H1 (cell line): ENCODE data around the gene PPWD1. TPM values are rescaled to one million over a fixed set of nuclear protein-coding genes. Genes with fewer than 3 reads are reported as not detected.
A peak's percentile ranks its signal among the peaks of the same experiment; 100 is the strongest.

Source experiments
- CTCF ChIA-PET: fragments of 300-600 bp; sonication (Branson Sonifier 250); formaldehyde crosslinking; loops from one replicate; lab custom pipeline; 2021; ENCODE audit not compliant: partially characterized antibody; lab: Charles Lee
- POLR2A ChIA-PET: fragments of 300-600 bp; sonication (Branson Sonifier 250); formaldehyde crosslinking; loops from one replicate; lab custom pipeline; 2021; ENCODE audit warnings: inconsistent platforms; ENCODE audit not compliant: partially characterized antibody; lab: Charles Lee
- DNase-seq, 2 experiments: peaks; one replicate each; pipeline versions ENCODE4 v3.0.0 to v3.0.0-alpha.2; 2010 to 2022; ENCODE audit warnings: low spot score in 2 of 2, low read depth in 1 of 2, mixed read lengths in 1 of 2
- FAIRE-seq: peaks from 2 replicates; lab custom pipeline; 2011; peaks lifted over from hg19 to GRCh38; lab: Jason Lieb, UNC
- H2AFZ ChIP-seq: 2 replicates; pipeline ENCODE4 v1.8.1; 2012; ENCODE audit warnings: low read length, inconsistent platforms
- H2AK5ac ChIP-seq: 2 replicates; pipeline ENCODE4 v1.6.1; 2013; ENCODE audit warnings: low read depth, low read length
- H2BK120ac ChIP-seq: replicated peaks from 2 replicates; pipeline ENCODE3; 2013; ENCODE audit warnings: low read depth, low read length, inconsistent platforms
- H2BK12ac ChIP-seq: 2 replicates; pipeline ENCODE4 v1.6.1; 2013; ENCODE audit warnings: low read depth, low read length
- H2BK15ac ChIP-seq: 2 replicates; pipeline ENCODE4 v1.6.1; 2013; ENCODE audit warnings: low read length
- H2BK20ac ChIP-seq: 2 replicates; pipeline ENCODE4 v1.6.1; 2013; ENCODE audit warnings: low read length
- H2BK5ac ChIP-seq: 2 replicates; pipeline ENCODE4 v1.6.1; 2013; ENCODE audit warnings: low read depth, low read length
- H3K14ac ChIP-seq: 2 replicates; pipeline ENCODE4 v1.6.1; 2013; ENCODE audit warnings: inconsistent platforms; ENCODE audit not compliant: insufficient read length
- H3K18ac ChIP-seq: 2 replicates; pipeline ENCODE4 v1.6.1; 2013; ENCODE audit warnings: low read length; ENCODE audit errors: extremely low read depth
- H3K23ac ChIP-seq: 2 replicates; pipeline ENCODE4 v1.6.1; 2013; ENCODE audit warnings: inconsistent platforms; ENCODE audit not compliant: insufficient read length
- H3K23me2 ChIP-seq: 2 replicates; pipeline ENCODE4 v1.6.1; 2013; ENCODE audit warnings: low read depth, low read length
- H3K27ac ChIP-seq: 2 replicates; pipeline ENCODE4 v1.6.1; 2011; ENCODE audit warnings: low read depth, low read length, inconsistent platforms
- H3K27me3 ChIP-seq, 4 experiments: replicated peaks in 1 of 4; 1 replicate in 1 of 4; 2 replicates in 3 of 4; pipeline versions ENCODE4 v1.6.1 to v1.8.1; 2011 to 2013; ENCODE audit warnings: low read length in 3 of 4, mild to moderate bottlenecking in 3 of 4, inconsistent platforms in 2 of 4, mixed read lengths in 2 of 4, moderate library complexity in 1 of 4; ENCODE audit not compliant: control insufficient read depth in 3 of 4, insufficient read depth in 3 of 4; ENCODE audit errors: extremely low read depth in 1 of 4
- H3K36me3 ChIP-seq, 4 experiments: 2 replicates each; pipeline versions ENCODE4 v1.6.1 to v1.8.1; 2011 to 2013; ENCODE audit warnings: mild to moderate bottlenecking in 4 of 4, low read length in 3 of 4, moderate library complexity in 2 of 4, control low read depth in 1 of 4, inconsistent platforms in 1 of 4; ENCODE audit not compliant: insufficient read depth in 4 of 4, control insufficient read depth in 2 of 4
- H3K4ac ChIP-seq: replicated peaks from 2 replicates; pipeline ENCODE3; 2013; ENCODE audit warnings: low read length, low read depth, mixed read lengths, inconsistent platforms; ENCODE audit not compliant: insufficient read length
- H3K4me1 ChIP-seq, 4 experiments: replicated peaks in 1 of 4; 1 replicate in 1 of 4; 2 replicates in 3 of 4; pipeline versions ENCODE4 v1.6.1 to v1.8.1; 2011 to 2013; ENCODE audit warnings: low read length in 3 of 4, inconsistent platforms in 2 of 4, mixed read lengths in 1 of 4; ENCODE audit not compliant: insufficient read depth in 4 of 4, control insufficient read depth in 3 of 4
- H3K4me2 ChIP-seq, 2 experiments: 2 replicates each; pipeline versions ENCODE4 v1.6.1 to v1.8.1; 2011 to 2013; ENCODE audit warnings: low read depth in 2 of 2, low read length in 2 of 2, control low read depth in 1 of 2, inconsistent platforms in 1 of 2, mild to moderate bottlenecking in 1 of 2; ENCODE audit not compliant: insufficient read depth in 1 of 2
- H3K4me3 ChIP-seq, 4 experiments: fragments of 200-600, 300-600 bp in 1 of 4; sonication (generic), shearing (Covaris generic), sonication (Bioruptor Twin) in 1 of 4; 2 replicates each; pipeline versions ENCODE4 v1.5.1 to v1.8.1; 2011 to 2016; ENCODE audit warnings: low read length in 4 of 4, low read depth in 3 of 4, control low read depth in 2 of 4, inconsistent platforms in 2 of 4, mild to moderate bottlenecking in 2 of 4, mixed read lengths in 1 of 4, moderate library complexity in 1 of 4; ENCODE audit not compliant: insufficient read depth in 2 of 4; ENCODE audit errors: extremely low read depth in 1 of 4
- H3K56ac ChIP-seq: replicated peaks from 2 replicates; pipeline ENCODE3; 2013; ENCODE audit warnings: low read depth, mild to moderate bottlenecking, mixed read lengths, low read length, inconsistent platforms; ENCODE audit not compliant: insufficient read length
- H3K79me1 ChIP-seq: 2 replicates; pipeline ENCODE4 v1.6.1; 2013; ENCODE audit warnings: low read depth, low read length, control low read depth
- H3K79me2 ChIP-seq, 2 experiments: 2 replicates each; pipeline versions ENCODE4 v1.6.1 to v1.8.1; 2012 to 2013; ENCODE audit warnings: low read length in 2 of 2, mild to moderate bottlenecking in 2 of 2, inconsistent platforms in 1 of 2; ENCODE audit not compliant: insufficient read depth in 2 of 2, control insufficient read depth in 1 of 2
- H3K9ac ChIP-seq, 4 experiments: replicated peaks in 1 of 4; 1 replicate in 1 of 4; 2 replicates in 3 of 4; pipeline versions ENCODE4 v1.6.1 to v1.8.1; 2011 to 2013; ENCODE audit warnings: low read depth in 3 of 4, low read length in 3 of 4, control low read depth in 2 of 4, mild to moderate bottlenecking in 2 of 4, moderate library complexity in 2 of 4, inconsistent platforms in 1 of 4; ENCODE audit errors: extremely low read depth in 1 of 4
- H3K9me3 ChIP-seq, 2 experiments: 2 replicates each; pipeline versions ENCODE4 v1.6.1 to v1.8.1; 2012 to 2013; ENCODE audit warnings: mild to moderate bottlenecking in 2 of 2, moderate library complexity in 2 of 2, control low read depth in 1 of 2, inconsistent platforms in 1 of 2, low read depth in 1 of 2, low read length in 1 of 2, mixed read lengths in 1 of 2; ENCODE audit not compliant: insufficient read depth in 2 of 2
- H4K20me1 ChIP-seq, 2 experiments: replicated peaks in 1 of 2; 2 replicates each; pipeline versions ENCODE3 to v1.8.1; 2011 to 2013; ENCODE audit warnings: inconsistent platforms in 2 of 2, low read length in 2 of 2, mild to moderate bottlenecking in 1 of 2; ENCODE audit not compliant: insufficient read depth in 2 of 2, control insufficient read depth in 1 of 2
- H4K5ac ChIP-seq: 2 replicates; pipeline ENCODE4 v1.6.1; 2013; ENCODE audit warnings: low read length, low read depth, mixed read lengths, inconsistent platforms; ENCODE audit not compliant: insufficient read length
- H4K8ac ChIP-seq: 2 replicates; pipeline ENCODE4 v1.8.0; 2013; ENCODE audit warnings: mild to moderate bottlenecking, moderate library complexity, low read length, inconsistent platforms; ENCODE audit not compliant: insufficient read depth; ENCODE audit errors: extremely low read depth
- H4K91ac ChIP-seq: replicated peaks from 2 replicates; pipeline ENCODE3; 2013; ENCODE audit warnings: low read length, mixed read lengths, inconsistent platforms; ENCODE audit not compliant: insufficient read length
- HDAC2 ChIP-seq, 2 experiments: fragments of 300-600 bp in 1 of 2; sonication (generic) in 1 of 2; IDR thresholded peaks; 2 replicates each; pipeline ENCODE4 v1.6.1; 2011 to 2012; ENCODE audit warnings: low read depth in 2 of 2, low read length in 2 of 2, mild to moderate bottlenecking in 2 of 2, moderate library complexity in 2 of 2, borderline replicate concordance in 1 of 2, inconsistent platforms in 1 of 2
- KDM5A ChIP-seq: fragments of 200-600 bp; IDR thresholded peaks from 2 replicates; pipeline ENCODE4 v1.7.1; 2012; ENCODE audit warnings: mild to moderate bottlenecking, low read length, inconsistent platforms, mixed read lengths
- SAP30 ChIP-seq: fragments of 300-600 bp; sonication (generic); IDR thresholded peaks from 2 replicates; pipeline ENCODE4 v1.7.1; 2012; ENCODE audit warnings: low read length, moderate library complexity, mild to moderate bottlenecking, inconsistent platforms; ENCODE audit not compliant: insufficient read depth, insufficient replicate concordance
- SP2 ChIP-seq: IDR thresholded peaks from 2 replicates; pipeline ENCODE4 v1.6.1; 2012; ENCODE audit warnings: mild to moderate bottlenecking, low read length, inconsistent platforms
- TAF1 ChIP-seq: IDR thresholded peaks from 2 replicates; pipeline ENCODE4 v1.6.1; 2011; ENCODE audit warnings: mild to moderate bottlenecking, low read depth, low read length
- YY1 ChIP-seq: IDR thresholded peaks from 2 replicates; pipeline ENCODE4 v1.6.1; 2011; ENCODE audit warnings: low read depth, mild to moderate bottlenecking, low read length
- WGBS, 2 experiments: shearing (Covaris generic) in 1 of 2; methylation state at CpG; one replicate each; pipeline versions ENCODE4 v1.1.6 to v1.1.7; 2013 to 2015; ENCODE audit warnings: low lambda C conversion rate in 2 of 2, mixed read lengths in 2 of 2, inconsistent platforms in 1 of 2, low coverage in 1 of 2, missing lambda C conversion rate in 1 of 2; ENCODE audit not compliant: insufficient replicate concordance in 2 of 2, insufficient coverage in 1 of 2, insufficient read length in 1 of 2; ENCODE audit errors: extremely low coverage in 1 of 2, missing lambda C conversion rate in 1 of 2; 5-methylcytosine and 5-hydroxymethylcytosine counted together
- polyA plus RNA-seq, 7 experiments: library from polyadenylated mRNA; depleted of rRNA in 3 of 7; stranded (reverse) in 5 of 7; unstranded in 2 of 7; fragments of >200 nt in 5 of 7; fragments of 200-250 nt in 2 of 7; gene quantifications; 1 replicate in 5 of 7; 2 replicates in 1 of 7; 4 replicates in 1 of 7; pipeline versions ENCODE4 v1.2.1 to v1.2.3, GENCODE V29; 2011 to 2013; ENCODE audit warnings: missing spikeins in 2 of 7, mixed read lengths in 2 of 7
- total RNA-seq: library from RNA; stranded (reverse); fragmentation: NEBNext Ultra II Directional; extraction: Animal tissue kit (Norgen Biotek cat#: 25700); gene quantifications from 2 replicates; pipeline ENCODE4 v1.2.1, GENCODE V29; 2021
- TF ChIP-seq, protein P1 (sequence below): IDR thresholded peaks from 2 replicates; pipeline ENCODE4 v1.6.1; 2011; ENCODE audit warnings: low read depth, mild to moderate bottlenecking, low read length; ENCODE audit not compliant: insufficient read depth

The PPWD1 gene
- total and polyA plus RNA-seq, 2 of the 8 experiments (the other 6 are each of a cell fraction or from before 2014, with no cell fraction given), result 5.0 to 35.7 TPM

DNA sequence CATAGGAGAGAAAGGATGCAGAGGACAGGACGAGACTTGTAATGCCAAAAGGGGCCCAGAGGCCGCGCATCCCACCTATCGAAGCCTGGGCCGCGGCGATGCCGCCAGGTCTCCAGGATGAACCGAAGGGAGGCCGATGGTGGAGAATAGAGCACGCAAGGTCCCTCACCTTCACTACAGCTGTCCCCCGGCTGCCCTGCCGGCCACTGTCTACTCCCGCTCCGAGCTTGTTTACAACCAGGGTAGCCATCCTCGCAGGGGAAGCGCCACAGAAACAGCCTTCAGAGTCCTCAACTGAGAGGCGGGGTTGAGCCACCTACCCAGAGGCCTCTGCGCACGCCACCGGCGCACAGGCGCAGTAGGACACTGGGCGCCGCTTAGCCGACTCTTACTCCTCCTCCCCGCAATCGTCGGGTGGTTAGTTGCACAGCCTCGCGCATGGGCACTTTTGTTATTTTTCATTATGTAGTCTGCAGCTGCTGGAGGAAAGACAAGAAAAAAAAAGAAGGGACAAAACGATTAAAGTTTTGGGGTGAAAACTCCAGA is 61.0 kb downstream of the PPWD1 start, which contains the start of gene TRIM23:
TSS of gene TRIM23 (minus strand) at position 309 of the 546 bp plus-strand sequence. CDS start at position 250, 59 bp downstream.
- H3K27me3 ChIP-seq, result no peaks in the 10 kb centered on the region
- peaks cover 0 to under 1% of the 10 kb centered on the region in 2 experiments for H4K20me1 ChIP-seq
- peak within 1 kb of the TSS; percentile 73 for H4K5ac ChIP-seq
- H3K4me1 ChIP-seq, result peaks cover 0 to 4% (median 2%) of the 10 kb centered on the region in 4 experiments; a peak in 3 of 7 replicates
- H3K56ac ChIP-seq, result peak within 1 kb of the TSS; percentile 66
- peak within 1 kb of the TSS; percentile 18; the same call in 1 of the 2 replicates for H2BK12ac ChIP-seq
- H3K9me3 ChIP-seq, result no peaks in the 10 kb centered on the region
- H3K14ac ChIP-seq, result no peak within 1 kb of the TSS
- peak within 1 kb of the TSS; percentile 69 for H2BK5ac ChIP-seq
- H2AK5ac ChIP-seq, result no peak within 1 kb of the TSS
- H4K91ac ChIP-seq, result peak within 1 kb of the TSS; percentile 87
- CTCF ChIA-PET, result interaction anchor here (0.7 to 0.8 kb wide), 2 partner anchors 40 to 199 kb away, joined by 3 read pairs; no protein-coding TSS in a partner anchor
- H3K4ac ChIP-seq, result peak within 1 kb of the TSS; percentile 21
- POLR2A ChIA-PET, result interaction anchor here (0.7 to 1.2 kb wide), 10 partner anchors 9 to 855 kb away, joined by 3 to 6 read pairs (median 4); partner anchors contain the start of genes CENPK, CWC27, NLN and PPWD1
- H3K18ac ChIP-seq, result peak within 1 kb of the TSS; percentile 73
- no peak within 1 kb of the TSS for H2BK20ac ChIP-seq
- 1% methylated on average over 30 of the region's 32 CpGs; no CpG with 5 or more reads in 1 of the 2 experiments for WGBS, 2 experiments
- peaks cover 5 to 67% of the 10 kb centered on the region in 2 experiments; a peak in 3 of 4 replicates for H3K79me2 ChIP-seq
- DNase-seq, result peak; percentile 70 to 89
- no peak within 1 kb of the TSS for H2BK15ac ChIP-seq
- H3K27ac ChIP-seq, result peak within 1 kb of the TSS; percentile 76
- peak within 1 kb of the TSS; percentile 88 for H2BK120ac ChIP-seq
- peak within 1 kb of the TSS; percentile 92 to 97 (median 96) for H3K4me3 ChIP-seq
- no peak for FAIRE-seq
- H3K36me3 ChIP-seq, result no peaks in the 10 kb centered on the region; a peak in 1 of 8 replicates
- H2AFZ ChIP-seq, result peak within 1 kb of the TSS; percentile 99
- peak within 1 kb of the TSS; percentile 92 for H4K8ac ChIP-seq
- peak within 1 kb of the TSS; percentile 79 to 98 (median 88) for H3K9ac ChIP-seq
- H3K23me2 ChIP-seq, result peaks cover 3% of the 10 kb centered on the region
- H3K4me2 ChIP-seq, result peak within 1 kb of the TSS; percentile 70 to 87
- H3K23ac ChIP-seq, result no peak within 1 kb of the TSS
- H3K79me1 ChIP-seq, result no peaks in the 10 kb centered on the region
- TF ChIP-seq, protein P1, sequence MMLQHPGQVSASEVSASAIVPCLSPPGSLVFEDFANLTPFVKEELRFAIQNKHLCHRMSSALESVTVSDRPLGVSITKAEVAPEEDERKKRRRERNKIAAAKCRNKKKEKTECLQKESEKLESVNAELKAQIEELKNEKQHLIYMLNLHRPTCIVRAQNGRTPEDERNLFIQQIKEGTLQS, result no peak
- peak; percentile 74 for TF ChIP-seq TAF1
- TF ChIP-seq KDM5A, result no peak
- no peak for TF ChIP-seq SP2
- TF ChIP-seq HDAC2 (IDR thresholded peaks at IDR 0.05; ENCODE audit: borderline replicate concordance in 1 of 2, low read depth in 2 of 2, low read length in 2 of 2), result no peak
- no peak for TF ChIP-seq SAP30
- TF ChIP-seq YY1, result no peak
